PC-9 (cell line): Measurements from ENCODE around the gene ST6GALNAC3. TPM values are rescaled to one million over a fixed set of nuclear protein-coding genes. Genes with fewer than 3 reads are reported as not detected.

Experiments
- BruUV-seq: library from RNA; stranded (reverse); fragments of 400-500 nt; replicated peaks from 2 replicates; lab custom pipeline; 2021; lab: Mats Ljungman, UMichigan
- CTCF ChIA-PET: fragments of 300-600 bp; sonication (Branson Sonifier 250); formaldehyde crosslinking; loops from one replicate; lab custom pipeline; 2022; ENCODE audit warnings: antibody characterized with exemption; lab: Charles Lee
- POLR2A ChIA-PET: fragments of 300-600 bp; sonication (Branson Sonifier 250); formaldehyde crosslinking; loops from one replicate; lab custom pipeline; 2022; ENCODE audit warnings: antibody characterized with exemption; ENCODE audit not compliant: unreplicated experiment; lab: Charles Lee
- DNase-seq, 2 experiments: peaks; one replicate each; pipeline versions ENCODE4 v3.0.0 to v3.0.0-alpha.2; 2015 to 2022; ENCODE audit warnings: mixed read lengths in 1 of 2
- H2AFZ ChIP-seq: fragments of 200-600 bp; sonication (generic); 2 replicates; pipeline ENCODE4 v1.8.1; 2017; ENCODE audit warnings: antibody characterized with exemption
- H3F3A ChIP-seq: fragments of 200-600 bp; sonication (generic); 2 replicates; pipeline ENCODE4 v1.8.1; 2017; ENCODE audit warnings: antibody characterized with exemption, mild to moderate bottlenecking, low read depth; ENCODE audit not compliant: insufficient read depth
- H3K27ac ChIP-seq: fragments of 200-600 bp; sonication (generic); 2 replicates; pipeline ENCODE4 v1.6.1; 2016; ENCODE audit warnings: mixed run types
- H3K27me3 ChIP-seq: fragments of 200-600 bp; sonication (generic); 2 replicates; pipeline ENCODE4 v1.6.1; 2016; ENCODE audit warnings: low read depth, mixed run types; ENCODE audit not compliant: insufficient read depth
- H3K36me3 ChIP-seq: fragments of 200-600 bp; sonication (generic); 2 replicates; pipeline ENCODE4 v1.6.1; 2016; ENCODE audit warnings: low read depth, mixed run types
- H3K4me1 ChIP-seq: fragments of 200-600 bp; sonication (generic); replicated peaks from 2 replicates; pipeline ENCODE4 v1.6.1; 2016; ENCODE audit warnings: mixed run types; ENCODE audit not compliant: insufficient read depth
- H3K4me2 ChIP-seq: fragments of 200-600 bp; sonication (generic); 2 replicates; pipeline ENCODE4 v1.6.1; 2017; ENCODE audit warnings: mixed run types
- H3K4me3 ChIP-seq: fragments of 200-600 bp; sonication (generic); 2 replicates; pipeline ENCODE4 v1.6.1; 2016; ENCODE audit warnings: mixed run types
- H3K79me2 ChIP-seq: fragments of 200-600 bp; sonication (generic); 2 replicates; pipeline ENCODE4 v1.6.1; 2017; ENCODE audit warnings: low read depth, mixed run types
- H3K9me2 ChIP-seq: fragments of 200-600 bp; sonication (generic); 2 replicates; pipeline ENCODE4 v1.8.1; 2017; ENCODE audit warnings: mild to moderate bottlenecking; ENCODE audit not compliant: insufficient read depth
- H3K9me3 ChIP-seq: fragments of 200-600 bp; sonication (generic); 2 replicates; pipeline ENCODE4 v1.8.1; 2016; ENCODE audit warnings: low read depth; ENCODE audit not compliant: insufficient read depth
- H4K20me1 ChIP-seq: fragments of 200-600 bp; sonication (generic); 2 replicates; pipeline ENCODE4 v1.8.1; 2017; ENCODE audit not compliant: insufficient read depth
- CTCF ChIP-seq: fragments of 200-600 bp; sonication (generic); conservative IDR thresholded peaks from 2 replicates; pipeline ENCODE4 v1.6.1; 2017; ENCODE audit warnings: mixed run types, antibody characterized with exemption, mild to moderate bottlenecking, moderate library complexity
- EZH2 ChIP-seq: fragments of 200-600 bp; sonication (generic); IDR thresholded peaks from 2 replicates; pipeline ENCODE4 v1.8.0; 2017; ENCODE audit warnings: antibody characterized with exemption, low read depth
- intact Hi-C: fragments of 100-400 bp; cut with micrococcal nuclease; formaldehyde crosslinking; loops from one replicate; pipeline ENCODE4 v1.10.0; 2022; ENCODE audit not compliant: unreplicated experiment
- total RNA-seq: library from RNA; stranded (reverse); gene quantifications from 2 replicates; pipeline ENCODE4 v1.2.3, GENCODE V29; 2021

ST6GALNAC3 gene
- total RNA-seq, 1 experiment from 2014 or later: 0.04 TPM

- no peak for TF ChIP-seq EZH2
- no peaks in the 10 kb centered on the region for H3K9me3 ChIP-seq
- DNase-seq: no peak
- no peaks in the 10 kb centered on the region for H3K36me3 ChIP-seq
- H3K4me3 ChIP-seq: no peak overlapping the region
- H3K4me1 ChIP-seq: no peaks in the 10 kb centered on the region
- CTCF ChIA-PET: no interaction called here
- BruUV-seq: no TSS peak
- H3K27ac ChIP-seq: no peak overlapping the region
- POLR2A ChIA-PET: no interaction called here
- H3K4me2 ChIP-seq: no peak overlapping the region
- no peaks in the 10 kb centered on the region for H3K9me2 ChIP-seq
- 0 out of 2 replicates have a peak, but pooled peaks cover 3% of the 10 kb centered on the region for H3K27me3 ChIP-seq
- H2AFZ ChIP-seq: no peak overlapping the region
- H3F3A ChIP-seq: no peaks in the 10 kb centered on the region
- no peaks in the 10 kb centered on the region for H3K79me2 ChIP-seq
- intact Hi-C loops: no loop called here
- no peaks in the 10 kb centered on the region for H4K20me1 ChIP-seq
Measured at GRCh38 chr1:76144247-76144646, 69.7 kb downstream of the ST6GALNAC3 start.

- intact Hi-C loops: no loop called here
- Histone ChIP-seq H3K27me3 (0 out of 2 replicates have a peak, but pooled peaks cover 3% of the 10 kb centered on the region), H2AFZ (no peak overlapping the region), H3K4me1 (no peaks in the 10 kb centered on the region), H3K4me3 (no peak overlapping the region), H3K9me3 (no peaks in the 10 kb centered on the region), H3K27ac (no peak overlapping the region), H3K4me2 (no peak overlapping the region), H3F3A (no peaks in the 10 kb centered on the region), H3K36me3 (no peaks in the 10 kb centered on the region), H3K9me2 (no peaks in the 10 kb centered on the region), H3K79me2 (no peaks in the 10 kb centered on the region), H4K20me1 (no peaks in the 10 kb centered on the region)
- ChIA-PET POLR2A (no interaction called here), CTCF (no interaction called here)
- TF ChIP-seq EZH2 (no peak), CTCF (no peak)
- no peak for DNase-seq
- BruUV-seq: no TSS peak
Measured at GRCh38 chr1:76145332-76145731, 70.8 kb downstream of the ST6GALNAC3 start.

GRCh38 chr1:76146184-76146583 lies 71.6 kb downstream of the ST6GALNAC3 start:
- no peaks in the 10 kb centered on the region for H3F3A ChIP-seq
- no peak overlapping the region for H3K4me2 ChIP-seq
- no TSS peak for BruUV-seq
- ChIA-PET POLR2A (no interaction called here), CTCF (no interaction called here)
- no peak overlapping the region for H3K27ac ChIP-seq
- no peaks in the 10 kb centered on the region for H3K36me3 ChIP-seq
- intact Hi-C loops: no loop called here
- no peak overlapping the region for H2AFZ ChIP-seq
- TF ChIP-seq CTCF: no peak
- TF ChIP-seq EZH2: no peak
- 0 out of 2 replicates have a peak, but pooled peaks cover 3% of the 10 kb centered on the region for H3K27me3 ChIP-seq
- no peaks in the 10 kb centered on the region for H4K20me1 ChIP-seq
- H3K9me3 ChIP-seq: no peaks in the 10 kb centered on the region
- no peaks in the 10 kb centered on the region for H3K9me2 ChIP-seq
- H3K79me2 ChIP-seq: no peaks in the 10 kb centered on the region
- no peak overlapping the region for H3K4me3 ChIP-seq
- H3K4me1 ChIP-seq: no peaks in the 10 kb centered on the region
- DNase-seq: no peak

- Histone ChIP-seq H3K27ac (no peak overlapping the region), H3K9me3 (no peaks in the 10 kb centered on the region), H3K4me3 (no peak overlapping the region), H3K79me2 (no peaks in the 10 kb centered on the region), H3F3A (no peaks in the 10 kb centered on the region), H3K36me3 (no peaks in the 10 kb centered on the region), H2AFZ (no peak overlapping the region), H3K9me2 (no peaks in the 10 kb centered on the region), H3K4me2 (no peak overlapping the region), H3K27me3 (peaks cover 7% of the 10 kb centered on the region; the same call in 1 of the 2 replicates), H4K20me1 (no peaks in the 10 kb centered on the region), H3K4me1 (no peaks in the 10 kb centered on the region)
- no peak for DNase-seq
- no TSS peak for BruUV-seq
- TF ChIP-seq EZH2 (no peak), CTCF (no peak)
- intact Hi-C loops: no loop called here
- CTCF ChIA-PET: no interaction called here
- POLR2A ChIA-PET: no interaction called here
Measured at GRCh38 chr1:76147917-76148316, 73.4 kb downstream of the ST6GALNAC3 start.
